Endothelial cell (in vitro differentiated cells): ENCODE measurements around the gene AGPAT2. TPM values are rescaled to one million over a fixed set of nuclear protein-coding genes. Genes with fewer than 3 reads are reported as not detected.

Experiments
- DNase-seq: peaks from one replicate; pipeline ENCODE4 v3.0.0; 2021; ENCODE audit warnings: low spot score
- H3K27ac Mint-ChIP-seq: one replicate; pipeline ENCODE4 v1.8.0; 2021; ENCODE audit warnings: mixed read lengths, inconsistent platforms; ENCODE audit not compliant: unreplicated experiment
- H3K27me3 Mint-ChIP-seq: one replicate; pipeline ENCODE4 v1.8.0; 2021; ENCODE audit warnings: mild to moderate bottlenecking, moderate library complexity, mixed read lengths, inconsistent platforms; ENCODE audit not compliant: unreplicated experiment
- H3K36me3 Mint-ChIP-seq: one replicate; pipeline ENCODE4 v1.8.0; 2021; ENCODE audit warnings: mild to moderate bottlenecking, low read depth, mixed read lengths, inconsistent platforms; ENCODE audit not compliant: unreplicated experiment
- H3K4me1 Mint-ChIP-seq: one replicate; pipeline ENCODE4 v1.8.0; 2021; ENCODE audit warnings: mild to moderate bottlenecking, mixed read lengths, inconsistent platforms; ENCODE audit not compliant: unreplicated experiment
- H3K4me3 Mint-ChIP-seq: one replicate; pipeline ENCODE4 v1.8.0; 2021; ENCODE audit warnings: mild to moderate bottlenecking, mixed read lengths, inconsistent platforms; ENCODE audit not compliant: unreplicated experiment
- H3K9me3 Mint-ChIP-seq: one replicate; pipeline ENCODE4 v1.8.0; 2021; ENCODE audit warnings: mixed read lengths, inconsistent platforms; ENCODE audit not compliant: unreplicated experiment
- CTCF ChIP-seq: fragments of 200-600 bp; sonication (generic); IDR thresholded peaks from one replicate; pipeline ENCODE4 v1.5.0; 2021; ENCODE audit warnings: antibody characterized with exemption; ENCODE audit not compliant: unreplicated experiment
- total RNA-seq: library from RNA; stranded (reverse); fragmentation: NEBNext Ultra II Directional; extraction: Animal tissue kit (Norgen Biotek cat#: 25700); gene quantifications from one replicate; pipeline ENCODE4 v1.2.1, GENCODE V29; 2021; ENCODE audit not compliant: unreplicated experiment

AGPAT2 gene
- total RNA-seq, 1 donor from 2014 or later: 38.9 TPM

GRCh38 chr9:136631038-136632000 is 55.9 kb downstream of the AGPAT2 start:
- Mint-ChIP-seq H3K36me3 (no peaks in the 10 kb centered on the region), H3K9me3 (no peaks in the 10 kb centered on the region), H3K4me1 (peaks cover 26% of the 10 kb centered on the region), H3K4me3 (no peak overlapping the region), H3K27ac (no peak overlapping the region), H3K27me3 (peaks cover 10% of the 10 kb centered on the region)
- peak; percentile 72 for TF ChIP-seq CTCF
- peak; percentile 91 for DNase-seq

- no peak overlapping the region for H3K27ac Mint-ChIP-seq
- H3K9me3 Mint-ChIP-seq: no peaks in the 10 kb centered on the region
- H3K4me3 Mint-ChIP-seq: no peak overlapping the region
- DNase-seq: no peak
- no peak for TF ChIP-seq CTCF
- peaks cover 14% of the 10 kb centered on the region for H3K27me3 Mint-ChIP-seq
- H3K4me1 Mint-ChIP-seq: peaks cover 25% of the 10 kb centered on the region
- H3K36me3 Mint-ChIP-seq: no peaks in the 10 kb centered on the region
Measured at GRCh38 chr9:136630662-136630992, 56.6 kb downstream of the AGPAT2 start.

GRCh38 chr9:136629879-136630661 is 57.2 kb downstream of the AGPAT2 start:
- Mint-ChIP-seq H3K9me3 (no peaks in the 10 kb centered on the region), H3K27ac (peak overlapping the region; percentile 9)
- DNase-seq: peak; percentile 86

GRCh38 chr9:136629001-136629878 is 58.0 kb downstream of the AGPAT2 start:
- TF ChIP-seq CTCF: no peak
- DNase-seq: no peak
- no peaks in the 10 kb centered on the region for H3K9me3 Mint-ChIP-seq
- peaks cover 13% of the 10 kb centered on the region for H3K27me3 Mint-ChIP-seq
- H3K4me1 Mint-ChIP-seq: peaks cover 20% of the 10 kb centered on the region
- no peaks in the 10 kb centered on the region for H3K36me3 Mint-ChIP-seq
- H3K27ac Mint-ChIP-seq: no peak overlapping the region
- H3K4me3 Mint-ChIP-seq: no peak overlapping the region

More at GRCh38 chr9:136629879-136630661, 57.2 kb downstream of the AGPAT2 start:
- peaks cover 14% of the 10 kb centered on the region for H3K27me3 Mint-ChIP-seq
- peak; percentile 50 for TF ChIP-seq CTCF
- no peak overlapping the region for H3K4me3 Mint-ChIP-seq
- H3K36me3 Mint-ChIP-seq: no peaks in the 10 kb centered on the region
- H3K4me1 Mint-ChIP-seq: peaks cover 24% of the 10 kb centered on the region
